ENCODE data around the gene RAPGEF5. TPM values are rescaled to one million over a fixed set of nuclear protein-coding genes. Genes with fewer than 3 reads are reported as not detected.

RAPGEF5 gene
- total RNA-seq, 1 donor from 2014 or later: 65.8 TPM

DNA sequence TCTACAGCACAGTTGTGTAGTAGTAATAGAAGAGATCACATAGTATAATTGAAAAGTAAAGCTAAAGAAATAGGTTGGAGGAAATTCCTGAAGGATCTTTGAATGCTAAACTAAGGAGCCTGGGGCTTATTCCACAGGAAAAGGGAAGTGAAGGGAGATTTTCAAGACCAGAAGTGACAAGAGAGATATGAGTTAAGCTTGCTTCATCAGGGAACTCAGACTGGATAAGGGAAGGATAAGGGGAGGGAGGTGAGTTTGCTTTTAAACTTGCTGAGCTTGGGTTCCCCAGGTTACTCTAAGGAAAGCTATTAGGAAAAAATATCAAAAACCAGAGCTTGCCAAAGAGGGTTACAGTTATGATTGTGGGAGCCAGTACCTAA is 182.4 kb downstream of the RAPGEF5 start:
- intact Hi-C loops (cut with DNase I): loop anchor here (5.0 to 10.0 kb wide), 2 partner anchors 60 to 83 kb away; no protein-coding TSS in a partner anchor

DNA sequence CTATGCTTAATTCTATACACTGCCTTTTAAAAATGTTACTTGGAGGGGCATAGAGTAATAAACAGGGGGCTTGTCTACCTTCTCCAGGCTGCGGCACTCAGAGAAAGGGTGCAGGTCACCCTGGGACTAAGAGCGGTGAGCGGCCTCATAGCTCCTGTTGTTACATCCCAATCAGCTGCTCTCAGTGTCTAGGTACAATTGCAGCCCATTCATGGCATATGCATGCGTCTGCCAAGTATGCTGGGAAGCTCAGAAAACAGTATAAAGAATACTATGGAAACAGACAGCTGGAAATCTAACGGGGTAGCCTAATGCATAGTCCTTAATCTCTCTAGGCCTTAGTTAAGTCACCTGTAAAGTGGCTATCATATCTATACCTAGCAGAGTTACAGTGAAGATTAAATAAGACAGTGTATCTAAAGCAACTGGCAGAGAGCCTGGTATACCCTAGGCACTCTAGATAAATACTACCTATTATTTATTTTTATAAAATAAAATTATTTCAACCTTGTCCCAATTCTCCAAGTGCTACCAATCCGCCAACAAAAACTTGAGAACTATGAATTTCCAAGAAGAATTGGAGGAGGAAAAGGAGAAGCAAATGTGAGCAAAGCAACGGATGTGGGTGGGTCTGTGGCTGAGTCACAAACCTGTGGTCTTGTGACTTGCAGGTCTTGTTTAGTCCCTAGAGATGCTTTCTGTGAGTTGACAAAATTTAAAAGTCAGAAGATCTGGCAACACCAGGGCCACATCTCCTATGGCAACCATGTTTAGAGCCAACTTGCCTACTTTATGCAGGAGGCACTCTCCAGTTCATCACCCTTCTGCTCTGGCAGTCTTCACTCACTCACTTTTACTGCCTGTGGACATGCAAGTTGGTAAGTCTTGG is 183.0 kb downstream of the RAPGEF5 start:
- intact Hi-C loops (cut with DNase I): loop anchor here (5.0 to 10.0 kb wide), 2 partner anchors 61 to 83 kb away; no protein-coding TSS in a partner anchor
- no peak for DNase-seq (ENCODE audit: low spot score in 2 of 2)
- peak overlapping the region in 1 of 2 donors; percentile 68 for H3K27ac ChIP-seq

More for the DNA sequence above, 182.4 kb downstream of the RAPGEF5 start:
- TF ChIP-seq, protein P1, sequence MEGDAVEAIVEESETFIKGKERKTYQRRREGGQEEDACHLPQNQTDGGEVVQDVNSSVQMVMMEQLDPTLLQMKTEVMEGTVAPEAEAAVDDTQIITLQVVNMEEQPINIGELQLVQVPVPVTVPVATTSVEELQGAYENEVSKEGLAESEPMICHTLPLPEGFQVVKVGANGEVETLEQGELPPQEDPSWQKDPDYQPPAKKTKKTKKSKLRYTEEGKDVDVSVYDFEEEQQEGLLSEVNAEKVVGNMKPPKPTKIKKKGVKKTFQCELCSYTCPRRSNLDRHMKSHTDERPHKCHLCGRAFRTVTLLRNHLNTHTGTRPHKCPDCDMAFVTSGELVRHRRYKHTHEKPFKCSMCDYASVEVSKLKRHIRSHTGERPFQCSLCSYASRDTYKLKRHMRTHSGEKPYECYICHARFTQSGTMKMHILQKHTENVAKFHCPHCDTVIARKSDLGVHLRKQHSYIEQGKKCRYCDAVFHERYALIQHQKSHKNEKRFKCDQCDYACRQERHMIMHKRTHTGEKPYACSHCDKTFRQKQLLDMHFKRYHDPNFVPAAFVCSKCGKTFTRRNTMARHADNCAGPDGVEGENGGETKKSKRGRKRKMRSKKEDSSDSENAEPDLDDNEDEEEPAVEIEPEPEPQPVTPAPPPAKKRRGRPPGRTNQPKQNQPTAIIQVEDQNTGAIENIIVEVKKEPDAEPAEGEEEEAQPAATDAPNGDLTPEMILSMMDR (IDR thresholded peaks at IDR 0.05): no peak
- no peaks in the 10 kb centered on the region for H3K36me3 ChIP-seq
- H3K27me3 ChIP-seq: no peaks in the 10 kb centered on the region
- DNase-seq (ENCODE audit: low spot score in 2 of 2): no peak
- peak overlapping the region in 1 of 2 donors; percentile 68 for H3K27ac ChIP-seq
- H3K4me1 ChIP-seq: peaks cover 0 to 12% of the 10 kb centered on the region in 2 donors
- H3K4me3 ChIP-seq: no peak overlapping the region
- no peaks in the 10 kb centered on the region for H3K9me3 ChIP-seq

DNA sequence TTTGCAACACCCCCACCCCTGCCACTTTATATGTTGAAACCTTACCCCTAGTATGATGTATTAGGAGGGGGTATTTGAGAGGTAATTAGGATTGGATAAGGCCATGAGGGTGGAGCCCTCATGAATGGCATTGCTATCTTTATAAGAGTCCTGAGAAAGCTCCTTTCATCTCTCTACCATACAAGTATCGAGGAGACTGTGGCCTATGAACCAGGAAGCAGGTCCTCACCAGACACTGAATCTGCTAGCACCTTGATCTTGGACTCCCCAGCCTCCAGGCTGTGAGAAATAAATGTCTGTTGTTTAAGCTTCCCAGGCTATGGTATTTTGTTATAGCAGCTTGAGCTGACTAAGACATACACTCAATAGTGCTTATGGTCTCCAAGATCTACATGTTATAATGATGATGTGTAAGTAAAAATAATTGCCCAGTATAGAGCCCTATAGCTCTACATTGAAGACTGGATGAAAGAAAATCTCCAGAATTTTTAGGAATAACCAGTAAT is 188.8 kb downstream of the RAPGEF5 start:
- no peak overlapping the region for H3K4me3 ChIP-seq
- no peak for DNase-seq (ENCODE audit: low spot score in 2 of 2)
- H3K9me3 ChIP-seq: no peaks in the 10 kb centered on the region
- H3K4me1 ChIP-seq: no peaks in the 10 kb centered on the region
- no peaks in the 10 kb centered on the region for H3K27me3 ChIP-seq
- H3K36me3 ChIP-seq: peaks cover 0 to 10% of the 10 kb centered on the region in 2 donors
- intact Hi-C loops (cut with DNase I): no loop called here
- TF ChIP-seq, protein P1 (IDR thresholded peaks at IDR 0.05): no peak
- no peak overlapping the region for H3K27ac ChIP-seq

More for the DNA sequence above, 183.0 kb downstream of the RAPGEF5 start:
- Histone ChIP-seq H3K4me3 (no peak overlapping the region), H3K36me3 (no peaks in the 10 kb centered on the region), H3K27me3 (no peaks in the 10 kb centered on the region), H3K9me3 (no peaks in the 10 kb centered on the region), H3K4me1 (peaks cover 0 to 12% of the 10 kb centered on the region in 2 donors)
- TF ChIP-seq, protein P1 (IDR thresholded peaks at IDR 0.05): no peak

DNA sequence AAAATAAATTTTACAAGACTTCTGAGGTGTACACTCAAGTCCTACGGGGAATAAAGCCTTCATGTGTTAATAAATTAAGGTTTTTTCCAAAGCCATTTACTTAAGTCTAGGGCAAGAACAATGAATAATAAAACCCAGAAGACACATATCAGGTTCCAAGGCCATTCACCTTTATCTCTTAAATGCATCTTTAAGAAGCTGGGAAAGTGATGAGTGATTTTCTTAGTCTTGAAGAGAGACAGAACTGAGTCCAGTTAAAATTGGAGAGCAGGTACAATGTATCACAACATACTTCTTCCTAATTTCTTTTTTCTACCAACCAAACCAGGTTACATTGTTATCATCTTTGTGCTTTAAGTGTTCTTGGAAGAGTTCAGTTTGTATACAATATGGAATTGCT is 189.5 kb downstream of the RAPGEF5 start:
- TF ChIP-seq, protein P1 (IDR thresholded peaks at IDR 0.05): no peak
- Histone ChIP-seq H3K4me3 (no peak overlapping the region), H3K36me3 (peaks cover 0 to 10% of the 10 kb centered on the region in 2 donors), H3K4me1 (no peaks in the 10 kb centered on the region), H3K9me3 (no peaks in the 10 kb centered on the region), H3K27ac (no peak overlapping the region), H3K27me3 (no peaks in the 10 kb centered on the region)
- no peak for DNase-seq (ENCODE audit: low spot score in 2 of 2)
- intact Hi-C loops (cut with DNase I): no loop called here

GRCh38 chr7:22166928-22167327 is 190.0 kb downstream of the RAPGEF5 start:
- H3K9me3 ChIP-seq: no peaks in the 10 kb centered on the region
- DNase-seq (ENCODE audit: low spot score in 2 of 2): no peak

More at GRCh38 chr7:22166928-22167327, 190.0 kb downstream of the RAPGEF5 start:
- no peak overlapping the region for H3K27ac ChIP-seq
- no peak overlapping the region for H3K4me3 ChIP-seq
- H3K4me1 ChIP-seq: no peaks in the 10 kb centered on the region
- peaks cover 0 to 10% of the 10 kb centered on the region in 2 donors for H3K36me3 ChIP-seq
- intact Hi-C loops (cut with DNase I): no loop called here
- TF ChIP-seq, protein P1 (IDR thresholded peaks at IDR 0.05): no peak
- H3K27me3 ChIP-seq: no peaks in the 10 kb centered on the region

Measured in ascending aorta (tissue), 2 donors.